HG02973 (cell line): Measurements from ENCODE around the gene PARPBP.
"Not testable (repeated sequence)": the region's sequence is repeated elsewhere in the genome, so short reads cannot be mapped to it uniquely, and the experiment has no call there.

ENCODE experiments used
- ATAC-seq: cut with Tn5 transposase; IDR thresholded peaks from one replicate; pipeline ENCODE4 v1.9.1; 2021; ENCODE audit warnings: moderate library complexity; ENCODE audit not compliant: unreplicated experiment

Gene PARPBP

DNA sequence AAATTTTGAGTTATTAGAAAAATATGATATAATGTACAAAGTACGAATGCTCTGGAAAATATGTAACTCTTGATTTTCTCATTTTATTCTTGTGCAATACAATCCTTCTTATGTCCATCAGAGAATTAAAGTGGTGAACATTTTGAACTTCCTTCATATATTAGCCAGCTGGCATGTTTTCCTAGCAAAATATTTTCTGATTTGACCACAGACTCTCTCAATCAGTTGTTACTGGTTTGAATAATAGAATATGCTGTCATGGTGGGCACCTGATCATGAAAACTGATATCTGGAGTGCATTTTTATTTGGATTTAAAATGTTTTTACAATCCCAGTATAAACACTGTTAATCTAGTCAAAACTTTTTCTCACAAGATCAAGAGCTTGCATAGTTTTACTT lies 24.2 kb downstream of the PARPBP start:
- ATAC-seq: no peak

DNA sequence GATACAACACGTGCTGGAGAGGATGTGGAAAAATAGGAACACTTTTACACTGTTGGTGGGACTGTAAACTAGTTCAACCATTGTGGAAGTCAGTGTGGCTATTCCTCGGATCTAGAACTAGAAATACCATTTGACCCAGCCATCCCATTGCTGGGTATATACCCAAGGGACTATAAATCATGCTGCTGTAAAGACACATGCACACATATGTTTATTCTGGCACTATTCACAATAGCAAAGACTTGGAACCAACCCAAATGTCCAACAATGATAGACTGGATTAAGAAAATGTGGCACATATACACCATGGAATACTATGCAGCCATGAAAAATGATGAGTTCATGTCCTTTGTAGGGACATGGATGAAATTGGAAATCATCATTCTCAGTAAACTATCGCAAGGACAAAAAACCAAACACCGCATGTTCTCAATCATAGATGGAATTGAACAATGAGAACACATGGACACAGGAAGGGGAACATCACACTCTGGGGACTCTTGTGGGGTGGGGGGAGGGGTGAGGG lies 27.1 kb downstream of the PARPBP start:
- not testable (repeated sequence) for ATAC-seq

DNA sequence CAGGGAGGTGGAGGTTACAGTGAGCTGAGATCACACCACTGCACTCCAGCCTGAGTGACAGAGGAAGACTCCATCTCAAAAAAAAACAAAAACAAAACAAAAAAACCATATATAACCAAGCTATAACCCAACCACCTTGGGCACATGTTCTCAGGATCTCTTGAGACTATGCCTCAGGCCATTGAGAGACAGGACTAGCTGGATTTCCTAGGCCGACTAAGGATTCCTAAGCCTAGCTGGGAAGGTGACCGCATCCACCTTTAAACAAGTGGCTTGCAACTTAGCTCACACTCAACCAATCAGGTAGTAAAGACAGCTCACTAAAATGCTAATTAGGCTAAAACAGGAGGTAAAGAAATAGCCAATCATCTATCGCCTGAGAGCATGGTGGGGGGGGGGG lies 35.2 kb downstream of the PARPBP start:
- not testable (repeated sequence) for ATAC-seq

DNA sequence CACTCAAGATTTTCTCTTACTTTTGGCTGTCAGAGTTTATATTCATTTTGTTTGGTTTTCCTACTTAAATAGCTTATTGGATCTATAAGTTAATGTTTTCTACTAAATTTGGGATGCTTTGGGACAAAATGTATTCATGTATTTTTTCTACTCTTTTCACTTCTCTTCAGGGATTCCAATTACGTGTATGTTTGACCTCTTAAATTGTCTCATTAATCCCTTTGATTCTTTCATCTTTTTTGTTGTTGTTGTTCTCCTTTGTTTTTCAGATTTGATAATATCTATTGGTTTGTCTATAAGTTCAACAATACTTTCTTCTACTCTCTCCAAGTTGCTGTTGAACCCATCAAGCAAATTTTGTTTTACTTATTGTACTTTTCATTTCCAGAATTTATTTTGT lies 43.4 kb downstream of the PARPBP start:
- ATAC-seq: no peak

DNA sequence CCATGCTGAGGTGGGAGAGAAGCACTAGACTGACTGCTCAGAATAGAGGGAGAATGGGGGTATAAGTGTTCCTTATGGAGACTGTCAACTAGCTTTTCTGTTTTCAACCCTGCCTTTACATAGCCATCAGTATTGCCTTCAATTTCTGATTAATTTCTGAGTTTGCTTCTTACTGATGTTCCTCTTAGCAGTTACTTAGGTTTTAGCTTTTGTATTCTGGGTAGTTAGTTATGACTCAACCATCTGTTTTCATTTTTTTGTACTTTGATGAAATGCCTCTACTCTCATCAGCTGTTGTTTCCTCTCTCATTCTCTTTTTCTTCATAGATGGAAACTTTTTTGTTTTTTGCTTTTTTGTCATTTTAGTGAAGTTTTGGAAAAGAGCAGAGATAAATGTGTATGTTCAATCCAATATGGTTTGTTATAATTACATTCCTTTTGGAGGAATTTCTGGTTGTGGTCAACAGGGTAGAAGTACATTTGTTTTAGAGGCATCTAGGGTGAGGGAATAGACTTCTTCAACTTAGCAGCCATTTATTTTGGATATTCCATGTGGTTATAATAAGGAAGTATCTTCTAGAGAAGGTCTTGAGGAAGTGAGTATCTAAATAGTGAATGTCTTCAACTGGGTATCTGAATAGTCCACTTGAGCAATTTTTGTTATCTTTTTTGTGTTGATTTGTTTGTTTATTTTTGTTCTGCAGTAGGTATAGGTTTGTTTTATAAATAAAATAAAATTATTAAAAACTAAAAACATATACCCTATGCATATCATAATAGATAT lies 48.0 kb downstream of the PARPBP start:
- peak; percentile 72 for ATAC-seq

DNA sequence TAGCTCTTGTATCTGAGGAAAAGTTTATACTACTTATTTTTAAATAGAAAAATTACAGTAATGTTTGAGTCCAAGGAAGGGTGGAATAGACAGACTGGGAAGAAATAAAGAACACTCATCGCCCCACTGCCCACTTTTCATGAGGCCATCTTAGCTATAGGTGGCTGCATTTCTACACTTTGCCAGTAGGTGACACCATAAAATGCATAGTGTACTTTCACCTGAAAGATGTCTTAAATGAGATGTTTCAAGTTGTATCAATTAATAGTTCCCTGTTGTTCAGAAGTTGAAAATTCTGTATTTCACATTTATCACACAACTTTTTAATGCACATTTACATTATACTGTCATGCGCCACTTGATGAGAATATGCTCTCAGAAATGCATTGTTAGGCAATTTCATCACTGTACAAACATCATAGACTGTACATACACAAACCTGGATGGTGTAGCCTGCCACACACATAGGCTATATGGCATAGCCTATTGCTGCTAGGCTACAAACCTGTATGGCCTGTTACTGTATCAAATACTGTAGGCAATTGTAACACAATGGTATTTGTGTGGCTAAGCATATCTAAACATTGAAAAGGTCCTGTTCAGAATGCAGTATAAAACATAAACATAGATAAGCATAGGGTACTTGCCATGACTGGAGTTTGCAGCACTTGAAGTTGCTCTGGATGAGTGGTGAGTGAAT lies 50.1 kb downstream of the PARPBP start:
- ATAC-seq: peak; percentile 47

DNA sequence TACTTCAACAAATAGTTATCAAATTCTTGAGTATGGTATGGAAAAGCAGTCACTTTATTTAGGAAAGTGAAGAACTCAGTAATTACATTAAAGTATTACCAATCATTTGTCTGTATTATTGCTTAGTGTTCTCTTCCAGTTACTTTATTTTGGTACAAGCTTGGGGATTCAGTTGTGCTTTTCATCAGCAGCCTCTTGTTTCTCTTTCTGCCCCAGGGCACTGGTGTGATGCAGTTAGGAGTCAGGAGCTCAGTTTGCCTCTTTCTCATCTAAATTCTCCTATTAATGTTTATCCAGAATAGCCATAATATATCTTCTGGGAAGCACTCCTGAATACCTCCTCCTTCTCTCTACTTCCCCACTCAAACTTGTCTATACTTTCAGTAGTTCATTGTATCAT lies 52.0 kb downstream of the PARPBP start:
- ATAC-seq: no peak

DNA sequence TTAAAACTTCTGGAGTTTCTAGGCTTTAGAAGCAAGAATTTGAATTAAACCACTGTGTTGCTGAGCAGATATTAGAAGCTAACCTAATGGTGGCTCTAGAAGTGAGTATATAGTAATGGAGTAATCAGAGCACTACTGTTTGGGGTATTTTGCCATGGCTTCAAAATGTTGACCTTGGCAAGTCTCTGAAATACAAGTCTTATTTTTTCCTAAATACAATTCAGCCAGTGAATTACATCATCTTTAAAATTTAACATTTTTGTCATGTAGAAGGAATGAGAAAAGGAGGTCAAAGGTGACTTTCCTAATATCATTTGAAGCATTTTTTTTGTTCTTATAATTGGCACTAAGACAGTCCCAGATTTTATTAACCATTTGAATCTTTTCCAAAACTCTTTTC lies 52.5 kb downstream of the PARPBP start:
- ATAC-seq: no peak

DNA sequence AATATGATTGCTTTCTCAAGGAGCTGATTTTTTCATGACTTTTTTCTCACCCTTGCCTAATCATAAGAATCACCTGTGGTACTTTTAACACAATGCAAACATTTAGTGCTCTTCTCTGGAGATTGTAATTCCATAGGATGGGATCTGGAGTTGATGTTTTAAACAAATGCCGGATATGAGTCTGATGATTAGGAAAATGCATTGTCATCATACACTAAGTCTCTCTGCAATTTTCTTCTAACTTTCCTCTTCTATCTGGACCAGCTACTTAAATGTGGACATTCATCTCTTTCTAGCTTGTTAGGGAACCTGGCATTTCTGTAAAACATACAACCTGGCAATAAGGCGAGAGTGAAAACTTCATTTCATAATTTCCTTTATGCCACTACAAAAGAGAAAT lies 54.1 kb downstream of the PARPBP start:
- no peak for ATAC-seq

DNA sequence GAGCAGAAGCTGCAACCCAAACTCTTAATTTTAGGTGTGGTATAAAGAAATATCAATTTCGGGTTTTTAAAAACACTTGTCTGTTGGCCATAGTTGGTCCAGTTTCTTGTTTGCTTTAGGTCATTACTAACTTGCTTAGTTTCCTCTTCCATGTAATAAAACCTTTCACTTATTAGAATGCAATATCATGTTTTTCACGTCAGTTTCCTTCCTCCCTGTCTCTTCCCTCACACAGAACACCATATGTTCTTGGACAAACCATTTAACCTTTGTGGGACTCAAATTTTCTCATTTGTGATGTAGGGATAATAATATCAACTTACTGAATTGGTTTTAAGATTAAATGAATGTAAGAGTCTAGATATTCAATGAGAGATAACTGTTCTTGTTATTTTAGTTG lies 54.8 kb downstream of the PARPBP start:
- no peak for ATAC-seq

DNA sequence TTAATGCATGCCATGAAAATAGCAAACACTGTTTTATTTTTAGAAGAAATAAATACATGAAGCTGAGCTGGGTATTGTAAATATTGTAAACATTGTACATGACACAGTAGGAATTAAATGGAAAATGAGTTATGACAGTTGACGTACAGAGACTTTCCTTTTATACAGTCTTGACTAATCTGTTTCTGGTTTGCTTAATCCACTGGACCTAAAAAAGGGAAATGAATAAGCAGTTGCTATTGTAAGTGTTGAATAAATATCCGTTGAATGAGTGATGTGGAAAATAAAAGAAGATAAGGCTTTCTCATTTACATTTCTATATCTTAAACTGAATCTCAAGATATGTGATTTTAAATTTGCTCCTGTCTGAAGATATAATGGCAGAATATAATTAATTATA lies 62.7 kb downstream of the PARPBP start:
- no peak for ATAC-seq

DNA sequence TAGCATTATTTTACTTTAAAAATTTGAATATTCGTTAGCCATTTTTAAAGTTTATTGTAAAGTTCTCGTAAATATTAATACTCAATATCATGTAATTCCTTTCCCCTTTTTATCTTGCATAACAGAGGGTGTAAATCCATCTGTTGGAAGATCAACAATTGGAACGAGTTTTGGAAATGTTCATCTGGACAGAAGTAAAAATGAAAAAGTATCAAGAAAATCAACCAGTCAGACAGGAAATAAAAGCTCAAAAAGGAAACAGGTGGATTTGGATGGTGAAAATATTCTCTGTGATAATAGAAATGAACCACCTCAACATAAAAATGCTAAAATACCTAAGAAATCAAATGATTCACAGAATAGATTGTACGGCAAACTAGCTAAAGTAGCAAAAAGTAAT lies 75.8 kb downstream of the PARPBP start:
- ATAC-seq: no peak

DNA sequence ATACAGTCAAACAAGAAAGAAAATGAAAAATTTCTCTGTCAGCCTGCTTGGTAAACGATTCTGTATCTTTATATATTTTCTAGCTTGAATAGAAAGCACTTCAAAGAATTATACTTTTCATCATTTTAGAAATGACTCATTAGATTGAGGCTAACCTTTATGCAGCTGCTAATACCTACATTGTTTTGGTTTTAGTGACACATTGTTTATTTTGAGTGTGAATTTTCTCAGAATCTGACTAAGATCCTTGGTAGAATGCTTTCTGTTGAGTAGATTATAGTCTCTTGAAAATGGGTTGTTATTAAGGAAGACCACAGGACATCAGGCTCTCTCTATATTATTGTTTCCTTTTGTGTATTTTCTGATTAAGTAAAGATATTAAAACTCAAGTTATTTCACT lies 77.8 kb downstream of the PARPBP start, which contains the start of gene PMCH:
Gene PMCH (minus strand): TSS at position 45 of the 400 bp plus-strand sequence. CDS start 63 bp downstream, outside the sequence.
- peak; percentile 90 for ATAC-seq

DNA sequence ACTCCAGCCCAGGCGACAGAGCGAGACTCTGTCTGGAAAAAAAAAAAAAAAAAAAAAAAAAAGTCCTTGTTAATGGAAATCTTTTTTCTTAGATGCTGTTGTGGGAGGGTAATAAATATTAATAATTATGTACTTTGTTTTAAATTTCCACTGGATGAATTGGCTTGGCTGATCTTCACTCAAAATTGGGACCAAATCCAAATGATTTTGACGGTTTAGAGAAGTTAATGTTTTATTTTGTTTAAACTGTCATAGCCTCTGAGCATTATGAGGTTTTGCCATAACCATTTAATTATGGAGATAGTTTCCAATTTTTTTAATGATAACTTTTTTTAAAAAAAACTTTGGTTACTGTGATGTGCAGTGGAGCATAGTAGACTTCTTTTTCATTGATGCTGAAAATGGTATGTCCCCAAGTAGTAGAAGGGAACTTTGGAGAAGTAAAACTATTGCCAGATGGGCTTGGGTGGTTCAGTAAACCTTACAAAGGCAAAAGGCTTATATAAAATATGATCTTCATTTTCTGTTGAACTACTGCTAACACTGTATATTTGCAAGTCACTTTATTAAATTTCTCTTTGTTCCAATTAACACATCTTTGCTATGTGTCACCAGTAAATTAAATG lies 81.6 kb downstream of the PARPBP start:
- no peak for ATAC-seq

DNA sequence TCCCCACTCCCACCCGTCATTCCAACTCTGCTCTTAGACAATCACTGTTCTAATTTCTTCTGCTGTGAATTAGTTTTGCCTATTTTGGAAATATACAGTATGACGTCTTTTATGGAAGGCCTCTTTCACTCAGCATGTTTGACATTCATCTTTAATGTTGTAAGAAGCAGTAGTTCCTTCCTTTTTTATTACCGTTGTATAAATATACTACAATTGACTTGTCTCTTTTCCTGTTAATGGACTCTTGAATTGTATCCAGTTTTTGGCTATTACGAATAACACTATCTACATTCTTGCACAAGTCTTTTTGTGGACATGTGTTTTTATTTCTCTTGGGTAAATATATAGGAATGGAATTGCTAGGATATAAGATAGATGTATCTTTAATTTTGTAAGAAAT lies 82.6 kb downstream of the PARPBP start:
- ATAC-seq: no peak

DNA sequence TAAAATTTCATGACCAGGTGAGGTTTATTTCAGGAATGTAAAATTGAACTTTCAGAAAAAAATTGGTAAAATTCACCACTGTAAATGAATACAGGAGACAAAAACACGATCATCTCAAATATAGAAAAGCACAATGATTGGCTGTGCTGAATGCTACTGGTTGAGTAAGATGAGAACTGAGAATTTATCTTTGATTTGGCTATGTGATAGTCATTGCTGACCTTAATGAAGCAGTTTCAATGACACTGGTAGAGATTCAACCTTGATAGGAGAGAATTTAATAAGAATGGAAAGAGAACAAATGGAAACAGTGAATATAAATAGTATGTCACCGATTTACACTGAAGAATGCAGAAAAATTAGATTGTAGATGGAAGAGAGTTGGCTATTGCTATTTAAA lies 84.0 kb downstream of the PARPBP start:
- no peak for ATAC-seq

DNA sequence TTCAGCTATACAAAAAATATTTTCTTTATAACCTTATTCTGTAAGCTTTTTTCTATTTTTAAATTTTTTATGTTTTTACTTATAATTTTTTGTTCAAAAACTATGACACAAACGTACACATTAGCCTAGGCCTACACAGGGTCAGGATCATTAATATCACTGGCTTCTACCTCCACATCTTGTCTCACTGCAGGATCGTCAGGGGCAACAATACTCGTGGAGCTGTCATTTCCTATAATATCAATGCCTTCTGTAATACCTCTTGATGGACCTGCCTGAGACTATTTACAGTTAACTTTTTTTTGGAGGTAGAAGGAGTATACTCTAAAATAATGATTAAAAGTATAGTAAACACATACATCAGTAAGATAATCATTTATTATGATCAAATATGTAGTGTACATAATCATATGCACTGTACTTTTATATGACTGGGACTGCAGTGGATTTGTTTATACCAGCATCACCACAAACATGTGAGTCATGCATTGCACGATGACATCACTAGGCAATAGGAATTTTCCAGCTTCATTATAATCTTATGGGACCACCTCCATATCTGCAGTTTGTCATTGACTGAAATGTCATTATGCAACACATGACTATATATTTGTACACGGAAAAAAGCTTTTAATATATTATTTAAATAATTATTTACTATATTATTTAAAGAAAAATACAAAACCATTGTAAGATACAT lies 96.2 kb downstream of the PARPBP start:
- ATAC-seq: no peak

DNA sequence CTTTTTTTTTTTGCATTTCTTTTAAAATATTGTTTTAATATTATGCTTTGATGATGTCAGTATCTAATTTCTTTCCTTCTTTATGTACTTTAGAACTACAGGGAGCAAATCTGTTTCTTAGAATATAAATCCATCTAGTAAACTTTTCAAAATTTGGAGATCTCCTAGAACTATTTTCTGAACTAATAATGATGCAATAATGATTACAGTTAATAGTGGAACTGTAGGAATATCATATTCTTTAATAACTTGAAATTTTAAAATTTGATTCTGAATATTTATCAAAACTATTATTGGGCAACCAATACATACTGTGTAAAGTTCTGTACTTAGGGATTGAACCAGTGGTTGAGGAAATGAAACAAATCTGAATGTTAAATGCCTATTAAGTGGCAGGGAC lies 100.8 kb downstream of the PARPBP start:
- ATAC-seq: no peak

DNA sequence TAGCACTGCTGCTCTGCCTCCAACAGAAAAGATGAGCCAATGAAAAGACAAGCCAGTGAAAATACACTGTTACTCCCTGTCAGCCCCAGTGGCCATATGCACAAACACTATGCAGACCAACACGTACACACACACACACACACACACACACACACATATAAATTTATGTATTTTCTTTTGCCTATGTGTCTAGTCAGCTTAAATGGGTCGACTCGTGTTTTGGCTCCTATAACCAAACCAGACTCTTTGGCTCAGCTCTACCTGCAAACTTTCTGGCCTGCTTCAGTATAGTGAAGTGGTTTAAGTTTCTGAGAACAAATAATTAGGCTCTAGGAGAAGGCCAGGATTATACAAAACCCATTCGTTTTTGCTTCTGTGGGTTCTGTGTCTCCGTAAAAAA lies 108.0 kb downstream of the PARPBP start:
- no peak for ATAC-seq

DNA sequence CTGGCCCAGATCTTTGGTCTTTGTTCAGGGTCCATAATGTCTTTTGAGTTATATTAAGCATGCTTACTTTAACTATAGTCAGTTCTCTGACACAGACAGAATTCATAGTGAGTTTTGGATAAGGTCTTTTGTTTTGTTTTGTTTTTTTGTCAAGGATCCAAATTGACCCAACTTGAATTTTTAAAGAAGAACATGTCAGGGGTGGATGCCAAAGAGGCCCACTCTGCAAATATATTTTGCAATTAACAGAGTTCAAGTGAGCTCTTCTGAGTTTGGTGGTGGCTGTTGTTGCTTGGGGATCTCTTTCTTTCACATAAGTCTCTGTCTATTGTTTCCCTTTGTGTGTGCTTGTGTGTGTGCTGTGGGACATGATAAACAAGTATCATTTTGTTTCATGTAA lies 112.1 kb downstream of the PARPBP start:
- no peak for ATAC-seq

DNA sequence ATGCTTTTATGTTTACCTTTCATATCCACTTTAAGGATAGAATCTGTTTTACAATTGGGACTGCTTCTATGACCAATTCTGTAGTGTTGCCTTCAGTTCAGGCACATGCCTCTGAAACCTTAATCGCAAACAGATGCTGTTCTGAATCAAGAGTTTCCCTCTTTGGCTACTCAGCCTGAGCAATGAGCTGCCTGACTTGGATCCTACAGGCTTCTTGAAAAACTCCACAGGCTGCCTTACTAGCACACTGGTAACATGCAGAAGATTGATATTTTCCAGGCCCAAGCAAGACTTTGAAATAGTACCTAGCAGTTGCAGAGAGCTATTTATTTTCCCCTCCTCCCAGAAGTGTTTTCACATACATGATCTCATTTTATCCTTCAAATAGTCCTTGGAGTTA lies 112.5 kb downstream of the PARPBP start:
- no peak for ATAC-seq
